Neural cell (in vitro differentiated cells): ENCODE measurements around the gene ADCY2. TPM values are rescaled to one million over a fixed set of nuclear protein-coding genes. Genes with fewer than 3 reads are reported as not detected.

Experiments used
- H2AFZ ChIP-seq: fragments of 200-600, 300-800 bp; sonication (generic), shearing (Covaris generic); 2 replicates; pipeline ENCODE4 v1.6.0; 2014; ENCODE audit warnings: low read depth, mild to moderate bottlenecking, antibody characterized with exemption, low read length, moderate library complexity
- H3F3A ChIP-seq: fragments of 200-600 bp; shearing (Covaris generic); 2 replicates; pipeline ENCODE4 v1.6.1; 2016; ENCODE audit warnings: mild to moderate bottlenecking, moderate library complexity, mixed read lengths, antibody characterized with exemption, low read length; ENCODE audit not compliant: insufficient read depth, poor library complexity, severe bottlenecking
- H3K27ac ChIP-seq: fragments of 200-600, 300-800 bp; sonication (generic), shearing (Covaris generic); 2 replicates; pipeline ENCODE4 v1.5.1; 2014; ENCODE audit warnings: mild to moderate bottlenecking, low read length, moderate library complexity
- H3K27me3 ChIP-seq: fragments of 300-800, 200-600 bp; sonication (generic), shearing (Covaris generic); 2 replicates; pipeline ENCODE4 v1.6.0; 2014; ENCODE audit warnings: mild to moderate bottlenecking, low read depth, low read length, moderate library complexity; ENCODE audit not compliant: insufficient read depth
- H3K36me3 ChIP-seq: fragments of 300-800, 200-600 bp; sonication (generic), shearing (Covaris generic); 2 replicates; pipeline ENCODE4 v1.5.1; 2014; ENCODE audit warnings: mild to moderate bottlenecking, antibody characterized with exemption, low read length, moderate library complexity; ENCODE audit not compliant: insufficient read depth
- H3K4me2 ChIP-seq: fragments of 300-800, 200-600 bp; sonication (generic), shearing (Covaris generic); 2 replicates; pipeline ENCODE4 v1.6.0; 2014; ENCODE audit warnings: mild to moderate bottlenecking, low read length
- H3K4me3 ChIP-seq: fragments of 300-800, 200-600 bp; sonication (generic), shearing (Covaris generic); 2 replicates; pipeline ENCODE4 v1.5.1; 2014; ENCODE audit warnings: mild to moderate bottlenecking, low read length, moderate library complexity
- H3K79me2 ChIP-seq: fragments of 200-600 bp; shearing (Covaris generic); replicated peaks from 2 replicates; pipeline ENCODE4 v1.6.0; 2014; ENCODE audit warnings: mild to moderate bottlenecking, low read length, moderate library complexity; ENCODE audit not compliant: insufficient read depth
- H3K9ac ChIP-seq: fragments of 300-800, 200-600 bp; sonication (generic), shearing (Covaris generic); 2 replicates; pipeline ENCODE4 v1.6.1; 2016; ENCODE audit warnings: mild to moderate bottlenecking, low read length, mixed read lengths
- H3K9me2 ChIP-seq: fragments of 200-600 bp; shearing (Covaris generic); 2 replicates; pipeline ENCODE4 v1.6.1; 2016; ENCODE audit warnings: mild to moderate bottlenecking, low read length, mixed read lengths; ENCODE audit not compliant: insufficient read depth
- H3K9me3 ChIP-seq: fragments of 200-600, 300-800 bp; sonication (generic), shearing (Covaris generic); 2 replicates; pipeline ENCODE4 v1.6.1; 2016; ENCODE audit warnings: mild to moderate bottlenecking, mixed run types, low read length, moderate library complexity, mixed read lengths
- H4K20me1 ChIP-seq: fragments of 200-600 bp; shearing (Covaris generic); 2 replicates; pipeline ENCODE4 v1.6.1; 2016; ENCODE audit warnings: mild to moderate bottlenecking, mixed run types; ENCODE audit not compliant: insufficient read depth
- EP300 ChIP-seq: fragments of 450-650 bp; conservative IDR thresholded peaks from 2 replicates; pipeline ENCODE4 v1.6.1; 2014; ENCODE audit warnings: antibody characterized with exemption, mild to moderate bottlenecking, moderate library complexity; ENCODE audit not compliant: poor library complexity, severe bottlenecking
- EZH2 ChIP-seq: fragments of 200-600, 300-800 bp; shearing (Covaris generic), sonication (generic); IDR thresholded peaks from 2 replicates; pipeline ENCODE4 v1.6.1; 2014; ENCODE audit warnings: antibody characterized with exemption, low read length, borderline replicate concordance, mild to moderate bottlenecking; ENCODE audit not compliant: insufficient read depth, poor library complexity, severe bottlenecking
- MXI1 ChIP-seq: fragments of 450-650 bp; conservative IDR thresholded peaks from 2 replicates; pipeline ENCODE4 v1.6.1; 2014; ENCODE audit warnings: antibody characterized with exemption, mild to moderate bottlenecking; ENCODE audit not compliant: poor library complexity, severe bottlenecking
- POLR2AphosphoS5 ChIP-seq: IDR thresholded peaks from 2 replicates; pipeline ENCODE4 v1.6.1; 2012
- RAD21 ChIP-seq: fragments of 450-650 bp; conservative IDR thresholded peaks from 2 replicates; pipeline ENCODE4 v1.6.1; 2014; ENCODE audit warnings: antibody characterized with exemption, mild to moderate bottlenecking, moderate library complexity
- REST ChIP-seq: IDR thresholded peaks from 2 replicates; pipeline ENCODE4 v1.6.1; 2012; ENCODE audit warnings: borderline replicate concordance
- SMC3 ChIP-seq: fragments of 450-650 bp; conservative IDR thresholded peaks from 2 replicates; pipeline ENCODE4 v1.6.1; 2014; ENCODE audit warnings: antibody characterized with exemption, mild to moderate bottlenecking, moderate library complexity; ENCODE audit not compliant: poor library complexity
- TAF1 ChIP-seq: IDR thresholded peaks from 2 replicates; pipeline ENCODE4 v1.6.1; 2012; ENCODE audit warnings: low read depth
- polyA plus RNA-seq: library from polyadenylated mRNA; depleted of rRNA; stranded (reverse); fragments of >200 nt; gene quantifications from 2 replicates; pipeline ENCODE4 v1.2.3, GENCODE V29; 2014
- TF ChIP-seq, protein P1 (sequence below): fragments of 450-650 bp; IDR thresholded peaks from 2 replicates; pipeline ENCODE4 v1.5.1; 2014; ENCODE audit warnings: antibody characterized with exemption, mild to moderate bottlenecking, moderate library complexity; ENCODE audit not compliant: poor library complexity, severe bottlenecking

Gene ADCY2
- polyA plus RNA-seq, 1 donor from 2014 or later = 1.9 TPM

GRCh38 chr5:7517006-7517405 lies 121.1 kb downstream of the ADCY2 start:
- Histone ChIP-seq H3K79me2 (no peaks in the 10 kb centered on the region), H3K9ac (no peak overlapping the region), H3K27me3 (no peaks in the 10 kb centered on the region), H3K4me2 (no peak overlapping the region), H2AFZ (no peak overlapping the region), H3K36me3 (no peaks in the 10 kb centered on the region), H4K20me1 (no peaks in the 10 kb centered on the region), H3K27ac (no peak overlapping the region), H3K4me3 (no peak overlapping the region), H3K9me2 (no peaks in the 10 kb centered on the region), H3F3A (no peaks in the 10 kb centered on the region), H3K9me3 (no peaks in the 10 kb centered on the region)
- TF ChIP-seq POLR2AphosphoS5 = no peak
- TF ChIP-seq, protein P1, sequence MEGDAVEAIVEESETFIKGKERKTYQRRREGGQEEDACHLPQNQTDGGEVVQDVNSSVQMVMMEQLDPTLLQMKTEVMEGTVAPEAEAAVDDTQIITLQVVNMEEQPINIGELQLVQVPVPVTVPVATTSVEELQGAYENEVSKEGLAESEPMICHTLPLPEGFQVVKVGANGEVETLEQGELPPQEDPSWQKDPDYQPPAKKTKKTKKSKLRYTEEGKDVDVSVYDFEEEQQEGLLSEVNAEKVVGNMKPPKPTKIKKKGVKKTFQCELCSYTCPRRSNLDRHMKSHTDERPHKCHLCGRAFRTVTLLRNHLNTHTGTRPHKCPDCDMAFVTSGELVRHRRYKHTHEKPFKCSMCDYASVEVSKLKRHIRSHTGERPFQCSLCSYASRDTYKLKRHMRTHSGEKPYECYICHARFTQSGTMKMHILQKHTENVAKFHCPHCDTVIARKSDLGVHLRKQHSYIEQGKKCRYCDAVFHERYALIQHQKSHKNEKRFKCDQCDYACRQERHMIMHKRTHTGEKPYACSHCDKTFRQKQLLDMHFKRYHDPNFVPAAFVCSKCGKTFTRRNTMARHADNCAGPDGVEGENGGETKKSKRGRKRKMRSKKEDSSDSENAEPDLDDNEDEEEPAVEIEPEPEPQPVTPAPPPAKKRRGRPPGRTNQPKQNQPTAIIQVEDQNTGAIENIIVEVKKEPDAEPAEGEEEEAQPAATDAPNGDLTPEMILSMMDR = no peak
- no peak for TF ChIP-seq MXI1
- no peak for TF ChIP-seq EP300
- TF ChIP-seq TAF1 = no peak
- no peak for TF ChIP-seq SMC3
- no peak for TF ChIP-seq EZH2
- no peak for TF ChIP-seq REST
- TF ChIP-seq RAD21 = no peak

- H3K9me3 ChIP-seq = no peaks in the 10 kb centered on the region
- H3K36me3 ChIP-seq = no peaks in the 10 kb centered on the region
- no peak overlapping the region for H3K4me2 ChIP-seq
- TF ChIP-seq, protein P1 = no peak
- TF ChIP-seq TAF1 (no peak), EP300 (no peak), SMC3 (no peak), EZH2 (no peak)
- no peak overlapping the region for H3K9ac ChIP-seq
- no peak overlapping the region for H2AFZ ChIP-seq
- no peaks in the 10 kb centered on the region for H3F3A ChIP-seq
- no peak overlapping the region for H3K27ac ChIP-seq
- H3K4me3 ChIP-seq = no peak overlapping the region
- H3K9me2 ChIP-seq = no peaks in the 10 kb centered on the region
- H3K79me2 ChIP-seq = no peaks in the 10 kb centered on the region
- no peaks in the 10 kb centered on the region for H4K20me1 ChIP-seq
- H3K27me3 ChIP-seq = no peaks in the 10 kb centered on the region
Measured at GRCh38 chr5:7518947-7519560, 123.1 kb downstream of the ADCY2 start.
